Measurements from ENCODE around the gene LMF1. TPM values are rescaled to one million over a fixed set of nuclear protein-coding genes. Genes with fewer than 3 reads are reported as not detected.

LMF1 gene
- total and polyA plus RNA-seq, 9 of the 15 experiments (the other 6 are each of a cell fraction or from before 2014, with no cell fraction given), result 0.11 to 1.6 (median 0.55) TPM; not detected in 1

DNA sequence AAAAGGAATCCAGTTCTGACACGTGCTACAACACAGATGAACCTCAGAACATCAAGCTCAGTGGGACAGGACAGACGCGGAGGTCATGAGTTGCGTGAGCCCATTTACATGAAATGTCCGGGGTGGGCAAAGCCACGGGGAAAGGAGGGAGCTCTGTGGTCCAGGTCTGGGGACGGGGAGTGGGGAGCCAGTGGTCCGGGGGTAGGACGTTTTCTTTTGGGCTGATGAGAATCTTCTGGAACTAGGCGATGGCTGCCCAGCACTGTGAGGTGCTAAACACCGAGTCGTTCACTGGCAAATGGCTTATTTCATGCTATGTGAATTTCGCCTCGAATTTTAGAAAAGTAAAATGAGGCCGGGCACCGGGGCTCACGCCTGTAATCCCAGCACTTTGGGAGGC is 2.6 kb upstream of the LMF1 start (continued):
- TF ChIP-seq, protein P1, sequence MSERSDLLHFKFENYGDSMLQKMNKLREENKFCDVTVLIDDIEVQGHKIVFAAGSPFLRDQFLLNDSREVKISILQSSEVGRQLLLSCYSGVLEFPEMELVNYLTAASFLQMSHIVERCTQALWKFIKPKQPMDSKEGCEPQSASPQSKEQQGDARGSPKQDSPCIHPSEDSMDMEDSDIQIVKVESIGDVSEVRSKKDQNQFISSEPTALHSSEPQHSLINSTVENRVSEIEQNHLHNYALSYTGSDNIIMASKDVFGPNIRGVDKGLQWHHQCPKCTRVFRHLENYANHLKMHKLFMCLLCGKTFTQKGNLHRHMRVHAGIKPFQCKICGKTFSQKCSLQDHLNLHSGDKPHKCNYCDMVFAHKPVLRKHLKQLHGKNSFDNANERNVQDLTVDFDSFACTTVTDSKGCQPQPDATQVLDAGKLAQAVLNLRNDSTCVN (CRISPR knock-in tag; IDR thresholded peaks at IDR 0.05), result no peak
- no peak for TF ChIP-seq ZNF263 (CRISPR knock-in tag; IDR thresholded peaks at IDR 0.05; ENCODE audit: borderline replicate concordance)
- TF ChIP-seq ZNF79 (CRISPR knock-in tag; IDR thresholded peaks at IDR 0.05; ENCODE audit: low read depth), result no peak
- TF ChIP-seq KDM4B (IDR thresholded peaks at IDR 0.05; ENCODE audit: borderline replicate concordance in 2 of 2, low read depth in 1 of 2), result no peak
- no peak for TF ChIP-seq SNRNP70 (optimal IDR thresholded peaks at IDR 0.05; ENCODE audit: low read depth, low read length)
- no peak for TF ChIP-seq TAF7 (tag; IDR thresholded peaks at IDR 0.05)
- no peak for TF ChIP-seq MYBL2 (IDR thresholded peaks at IDR 0.05; ENCODE audit: low read depth)
- TF ChIP-seq MYBL2 (CRISPR knock-in tag; IDR thresholded peaks at IDR 0.05; ENCODE audit: borderline replicate concordance), result no peak
- TF ChIP-seq FOXP1 (CRISPR knock-in tag; IDR thresholded peaks at IDR 0.05), result no peak

DNA sequence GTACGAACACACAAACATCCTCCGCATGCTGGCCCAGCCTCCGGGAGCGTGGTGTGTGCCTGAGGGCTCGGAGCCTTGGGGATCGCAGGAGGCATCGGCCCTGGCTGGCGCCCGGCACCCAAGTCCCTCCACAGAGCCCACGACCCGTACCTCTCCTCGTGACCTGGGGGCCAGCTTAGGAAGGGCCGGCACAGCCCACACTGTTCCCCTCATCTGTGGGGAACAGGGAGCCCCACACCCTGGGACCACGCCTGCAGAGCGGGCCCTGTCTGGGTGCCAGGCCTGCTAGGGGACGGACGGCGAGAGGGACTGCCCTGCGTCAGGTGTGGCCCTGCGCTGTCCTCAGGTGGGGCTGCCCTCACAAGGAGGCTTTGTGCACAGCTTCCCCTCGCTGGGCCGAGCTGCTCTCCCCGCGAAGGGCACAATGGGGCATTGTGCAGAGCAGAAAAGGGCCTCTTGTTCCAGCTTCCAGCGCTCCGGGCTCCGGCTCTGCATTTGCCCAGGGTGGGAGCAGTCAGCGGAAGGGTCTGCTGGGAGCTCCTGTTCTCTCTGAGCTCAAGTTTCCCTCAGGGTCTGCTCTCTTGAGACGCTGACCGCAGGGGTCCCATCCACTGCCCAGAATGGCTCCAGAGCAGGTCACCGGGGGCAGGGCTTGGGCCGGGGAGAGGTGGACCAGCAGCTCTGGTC is 1.7 kb upstream of the LMF1 start:
- H3K9ac ChIP-seq (ENCODE audit: insufficient read depth in 1 of 2, low read depth in 2 of 2, low read length in 2 of 2), result no peak overlapping the region; a peak in 1 of 4 replicates
- 0 out of 3 replicates have a peak, but pooled peaks cover 8% of the 10 kb centered on the region for H3K79me2 ChIP-seq (ENCODE audit: control insufficient read depth, insufficient read depth, low read length)
- peaks cover 4 to 57% of the 10 kb centered on the region in 2 experiments; a peak in 3 of 5 replicates for H3K4me1 ChIP-seq (replicated peaks in 1 of 2; ENCODE audit: control insufficient read depth in 2 of 2, insufficient read depth in 2 of 2, low read length in 2 of 2)
- POLR2A ChIA-PET, result interaction anchor here (0.6 kb wide), 2 partner anchors 88 to 663 kb away, joined by 3 read pairs; no protein-coding TSS in a partner anchor
- in situ Hi-C loops (cut with MboI), result no loop called here
- 36% methylated on average over 30 of the region's 32 CpGs for WGBS (ENCODE audit: insufficient coverage, low coverage, missing lambda C conversion rate)
- DNase-seq (ENCODE audit: extremely low read depth in 1 of 4, low spot score in 3 of 4) (no peak), ATAC-seq (no peak), FAIRE-seq (no peak)
- no TSS peak for BruUV-seq (replicated peaks)
- no peak overlapping the region for H2AFZ ChIP-seq (ENCODE audit: low read depth, low read length)
- CTCF ChIA-PET (ENCODE audit: low intra/inter-chr PET ratio), result no interaction called here
- peaks cover 38 to 63% of the 10 kb centered on the region in 2 experiments for H3K27me3 ChIP-seq (ENCODE audit: control insufficient read depth in 2 of 2, insufficient read depth in 2 of 2, low read length in 2 of 2)
- no peak overlapping the region for H3K4me3 ChIP-seq
- peaks cover 12% of the 10 kb centered on the region; the same call in 1 of the 2 replicates for H4K20me1 ChIP-seq (replicated peaks; ENCODE audit: control insufficient read depth, insufficient read depth, low read length)
- no peaks in the 10 kb centered on the region for H3K9me1 ChIP-seq (ENCODE audit: control insufficient read depth, insufficient read depth, low read length)
- no peak overlapping the region for H3K4me2 ChIP-seq (ENCODE audit: insufficient read depth, low read length)
- intact Hi-C loops (cut with micrococcal nuclease), result no loop called here
- no peak overlapping the region for H3K27ac ChIP-seq (ENCODE audit: extremely low read depth, low read depth, low read length)
- H3K36me3 ChIP-seq (ENCODE audit: control insufficient read depth, insufficient read depth, low read length), result no peaks in the 10 kb centered on the region; the same call in 2 of the 3 replicates
- H3K9me3 ChIP-seq (replicated peaks; ENCODE audit: control insufficient read depth, insufficient read depth, low read depth, low read length), result no peaks in the 10 kb centered on the region; the same call in 1 of the 2 replicates
- TF ChIP-seq, protein P2, sequence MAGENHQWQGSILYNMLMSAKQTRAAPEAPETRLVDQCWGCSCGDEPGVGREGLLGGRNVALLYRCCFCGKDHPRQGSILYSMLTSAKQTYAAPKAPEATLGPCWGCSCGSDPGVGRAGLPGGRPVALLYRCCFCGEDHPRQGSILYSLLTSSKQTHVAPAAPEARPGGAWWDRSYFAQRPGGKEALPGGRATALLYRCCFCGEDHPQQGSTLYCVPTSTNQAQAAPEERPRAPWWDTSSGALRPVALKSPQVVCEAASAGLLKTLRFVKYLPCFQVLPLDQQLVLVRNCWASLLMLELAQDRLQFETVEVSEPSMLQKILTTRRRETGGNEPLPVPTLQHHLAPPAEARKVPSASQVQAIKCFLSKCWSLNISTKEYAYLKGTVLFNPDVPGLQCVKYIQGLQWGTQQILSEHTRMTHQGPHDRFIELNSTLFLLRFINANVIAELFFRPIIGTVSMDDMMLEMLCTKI (IDR thresholded peaks at IDR 0.05; ENCODE audit: partially characterized antibody), result no peak
- TF ChIP-seq ZNF551 (CRISPR knock-in tag; IDR thresholded peaks at IDR 0.05) (no peak), ILF3 (IDR thresholded peaks at IDR 0.05; ENCODE audit: borderline replicate concordance) (no peak), YY1 (IDR thresholded peaks at IDR 0.05; ENCODE audit: borderline replicate concordance in 1 of 3, control insufficient read depth in 1 of 3, extremely low read depth in 1 of 3, insufficient read depth in 3 of 3, insufficient read length in 1 of 3, insufficient replicate concordance in 2 of 3, low read depth in 1 of 3, low read length in 2 of 3) (no peak), ZNF668 (CRISPR knock-in tag; IDR thresholded peaks at IDR 0.05) (no peak), ZBTB17 (CRISPR knock-in tag; IDR thresholded peaks at IDR 0.05) (no peak)

Data from K562 (cell line).